Renal cortical epithelial cell (primary cell): Measurements from ENCODE around the gene IL20RB. TPM values are rescaled to one million over a fixed set of nuclear protein-coding genes. Genes with fewer than 3 reads are reported as not detected.
A peak's percentile ranks its signal among the peaks of the same experiment; 100 is the strongest.
"Not testable (repeated sequence)": the region's sequence is repeated elsewhere in the genome, so short reads cannot be mapped to it uniquely, and the experiment has no call there.

Experiments used
- DNase-seq: peaks from one replicate; pipeline ENCODE4 v3.0.0-alpha.2; 2011; ENCODE audit warnings: low read depth
- total RNA-seq: library from RNA; depleted of rRNA; stranded (reverse); fragments of >200 nt; gene quantifications from 2 replicates; pipeline ENCODE4 v1.2.3, GENCODE V29; 2014

The IL20RB gene
- total RNA-seq, 1 donor from 2014 or later: 0.40 TPM

GRCh38 chr3:136984837-136985236 is 27.1 kb downstream of the IL20RB start:
- peak; percentile 53 for DNase-seq

- DNase-seq: not testable (repeated sequence)
Measured at GRCh38 chr3:136987398-136987980, 29.7 kb downstream of the IL20RB start.

GRCh38 chr3:136988651-136989050 is 30.9 kb downstream of the IL20RB start:
- no peak for DNase-seq

- DNase-seq: no peak
Measured at GRCh38 chr3:136989781-136990524, 32.2 kb downstream of the IL20RB start.

- DNase-seq: no peak
Measured at GRCh38 chr3:136990826-136991225, 33.0 kb downstream of the IL20RB start.

- DNase-seq: no peak
Measured at GRCh38 chr3:136992115-136992514, 34.3 kb downstream of the IL20RB start.

GRCh38 chr3:136994772-136995516 is 37.2 kb downstream of the IL20RB start:
- peak; percentile 96 for DNase-seq

- peak; percentile 8 for DNase-seq
Measured at GRCh38 chr3:136995652-136996051, 37.9 kb downstream of the IL20RB start.

- DNase-seq: no peak
Measured at GRCh38 chr3:137000039-137000438, 42.3 kb downstream of the IL20RB start.

- not testable (repeated sequence) for DNase-seq
Measured at GRCh38 chr3:137007376-137007775, 49.6 kb downstream of the IL20RB start.

- no peak for DNase-seq
Measured at GRCh38 chr3:137008131-137008530, 50.3 kb downstream of the IL20RB start.

GRCh38 chr3:137008976-137009375 is 51.2 kb downstream of the IL20RB start:
- no peak for DNase-seq

- no peak for DNase-seq
Measured at GRCh38 chr3:137010137-137010536, 52.4 kb downstream of the IL20RB start.

GRCh38 chr3:137011153-137011552 is 53.4 kb downstream of the IL20RB start:
- no peak for DNase-seq

GRCh38 chr3:137012097-137012501 is 54.3 kb downstream of the IL20RB start:
- DNase-seq: no peak

GRCh38 chr3:137013951-137014688 is 56.3 kb downstream of the IL20RB start:
- peak; percentile 75 for DNase-seq

GRCh38 chr3:137017316-137017715 is 59.5 kb downstream of the IL20RB start:
- not testable (repeated sequence) for DNase-seq

- DNase-seq: no peak
Measured at GRCh38 chr3:137020315-137020714, 62.5 kb downstream of the IL20RB start.

GRCh38 chr3:137020888-137021287 is 63.1 kb downstream of the IL20RB start:
- no peak for DNase-seq

- DNase-seq: no peak
Measured at GRCh38 chr3:137024348-137024747, 66.6 kb downstream of the IL20RB start.

- no peak for DNase-seq
Measured at GRCh38 chr3:137026701-137027100, 68.9 kb downstream of the IL20RB start.
